H9 (cell line): ENCODE measurements around the gene FOXF1. TPM values are rescaled to one million over a fixed set of nuclear protein-coding genes. Genes with fewer than 3 reads are reported as not detected.

Source experiments
- DNase-seq: peaks from one replicate; pipeline ENCODE4 v3.0.0-alpha.2; 2017
- H2AFZ ChIP-seq: one replicate; pipeline ENCODE4 v1.6.1; 2013; ENCODE audit warnings: mild to moderate bottlenecking, low read length, control low read depth, moderate library complexity
- H2AK5ac ChIP-seq: 2 replicates; pipeline ENCODE4 v1.6.1; 2013; ENCODE audit warnings: low read length, control low read depth, mixed read lengths; ENCODE audit not compliant: insufficient read length
- H2BK120ac ChIP-seq: one replicate; pipeline ENCODE4 v1.6.1; 2013; ENCODE audit warnings: low read depth, mild to moderate bottlenecking, low read length, control low read depth, inconsistent platforms; ENCODE audit not compliant: poor library complexity, severe bottlenecking
- H2BK12ac ChIP-seq: 2 replicates; pipeline ENCODE4 v1.6.1; 2013; ENCODE audit warnings: low read length, control low read depth, mixed read lengths, low read depth; ENCODE audit not compliant: insufficient read length
- H2BK15ac ChIP-seq: 2 replicates; pipeline ENCODE4 v1.6.1; 2013; ENCODE audit warnings: low read depth, low read length, control low read depth
- H2BK20ac ChIP-seq: one replicate; pipeline ENCODE4 v1.6.1; 2013; ENCODE audit warnings: low read depth, mild to moderate bottlenecking, low read length, control low read depth, inconsistent platforms; ENCODE audit not compliant: poor library complexity, severe bottlenecking
- H2BK5ac ChIP-seq: 2 replicates; pipeline ENCODE4 v1.6.1; 2013; ENCODE audit warnings: low read length, control low read depth, mixed read lengths; ENCODE audit not compliant: insufficient read length
- H3K14ac ChIP-seq: 2 replicates; pipeline ENCODE4 v1.6.1; 2013; ENCODE audit warnings: low read length, control low read depth; ENCODE audit not compliant: insufficient read depth
- H3K18ac ChIP-seq: 2 replicates; pipeline ENCODE4 v1.6.1; 2013; ENCODE audit warnings: low read depth, mild to moderate bottlenecking, mixed read lengths, low read length, control low read depth; ENCODE audit not compliant: insufficient read length
- H3K23ac ChIP-seq: 2 replicates; pipeline ENCODE4 v1.6.1; 2013; ENCODE audit warnings: low read length, control low read depth, mixed read lengths, low read depth; ENCODE audit not compliant: insufficient read length
- H3K23me2 ChIP-seq: 2 replicates; pipeline ENCODE4 v1.6.1; 2013; ENCODE audit warnings: low read depth, mild to moderate bottlenecking, mixed read lengths, low read length, control low read depth; ENCODE audit not compliant: insufficient read length, poor library complexity, severe bottlenecking
- H3K27ac ChIP-seq: 2 replicates; pipeline ENCODE4 v1.5.1; 2013; ENCODE audit warnings: low read length, control low read depth, mixed read lengths, low read depth; ENCODE audit not compliant: insufficient read length
- H3K27me3 ChIP-seq: 2 replicates; pipeline ENCODE4 v1.6.1; 2013; ENCODE audit warnings: low read length, control low read depth, inconsistent platforms; ENCODE audit not compliant: insufficient read depth
- H3K4ac ChIP-seq: 2 replicates; pipeline ENCODE4 v1.6.1; 2013; ENCODE audit warnings: low read depth, mild to moderate bottlenecking, control low read depth, inconsistent platforms, low read length, moderate library complexity
- H3K4me1 ChIP-seq: 2 replicates; pipeline ENCODE4 v1.6.1; 2013; ENCODE audit warnings: low read length, control low read depth, inconsistent platforms; ENCODE audit not compliant: insufficient read depth
- H3K4me2 ChIP-seq: 2 replicates; pipeline ENCODE4 v1.6.1; 2013; ENCODE audit warnings: low read length, control low read depth, mixed read lengths; ENCODE audit not compliant: insufficient read length, insufficient read depth
- H3K56ac ChIP-seq: 2 replicates; pipeline ENCODE4 v1.6.1; 2013; ENCODE audit warnings: low read depth, mild to moderate bottlenecking, mixed read lengths, low read length, control low read depth; ENCODE audit not compliant: insufficient read length
- H3K79me1 ChIP-seq: 2 replicates; pipeline ENCODE4 v1.6.1; 2013; ENCODE audit warnings: low read depth, mild to moderate bottlenecking, moderate library complexity, low read length, control low read depth, inconsistent platforms; ENCODE audit not compliant: insufficient read depth, poor library complexity, severe bottlenecking
- H3K79me2 ChIP-seq: 2 replicates; pipeline ENCODE4 v1.6.1; 2013; ENCODE audit warnings: low read length, control low read depth, inconsistent platforms; ENCODE audit not compliant: insufficient read depth
- H3K9ac ChIP-seq: 2 replicates; pipeline ENCODE4 v1.6.1; 2013; ENCODE audit warnings: low read length, control low read depth, mixed read lengths; ENCODE audit not compliant: insufficient read length; ENCODE audit errors: extremely low read depth
- H3K9me3 ChIP-seq: one replicate; pipeline ENCODE4 v1.6.1; 2013; ENCODE audit warnings: low read depth, low read length, inconsistent platforms; ENCODE audit not compliant: control insufficient read depth
- H3T11ph ChIP-seq: one replicate; pipeline ENCODE4 v1.6.1; 2013; ENCODE audit warnings: mild to moderate bottlenecking, low read length, control low read depth, inconsistent platforms
- H4K20me1 ChIP-seq: one replicate; pipeline ENCODE4 v1.6.1; 2013; ENCODE audit not compliant: control insufficient read depth, insufficient read length, insufficient read depth
- H4K5ac ChIP-seq: 2 replicates; pipeline ENCODE4 v1.6.1; 2013; ENCODE audit warnings: low read depth, mild to moderate bottlenecking, mixed read lengths, low read length, control low read depth; ENCODE audit not compliant: insufficient read length
- H4K8ac ChIP-seq: replicated peaks from 2 replicates; pipeline ENCODE4 v1.6.1; 2013; ENCODE audit warnings: low read length, control low read depth, mixed read lengths, low read depth; ENCODE audit not compliant: insufficient read length
- H4K91ac ChIP-seq: 2 replicates; pipeline ENCODE4 v1.6.1; 2013; ENCODE audit warnings: low read depth, mild to moderate bottlenecking, moderate library complexity, mixed read lengths, low read length, control low read depth; ENCODE audit not compliant: insufficient read length
- H3K27ac Mint-ChIP-seq, 3 experiments: 2 replicates in 2 of 3; 3 replicates in 1 of 3; pipeline ENCODE4 v1.8.0; 2020 to 2021; ENCODE audit warnings: mixed read lengths in 3 of 3, mild to moderate bottlenecking in 1 of 3, moderate library complexity in 1 of 3
- H3K27me3 Mint-ChIP-seq: 2 replicates; pipeline ENCODE4 v1.8.0; 2021; ENCODE audit warnings: low read depth, mild to moderate bottlenecking, moderate library complexity, mixed read lengths
- H3K36me3 Mint-ChIP-seq, 3 experiments: 2 replicates in 2 of 3; 3 replicates in 1 of 3; pipeline ENCODE4 v1.8.0; 2020 to 2021; ENCODE audit warnings: low read depth in 3 of 3, mixed read lengths in 3 of 3; ENCODE audit not compliant: insufficient read depth in 1 of 3
- H3K4me1 Mint-ChIP-seq, 2 experiments: 2 replicates each; pipeline ENCODE4 v1.8.0; 2020; ENCODE audit warnings: mixed read lengths in 2 of 2
- H3K4me3 Mint-ChIP-seq, 2 experiments: 2 replicates in 1 of 2; 3 replicates in 1 of 2; pipeline ENCODE4 v1.8.0; 2020 to 2021; ENCODE audit warnings: mild to moderate bottlenecking in 2 of 2, mixed read lengths in 2 of 2, moderate library complexity in 1 of 2
- H3K9me3 Mint-ChIP-seq, 2 experiments: 2 replicates in 1 of 2; 3 replicates in 1 of 2; pipeline ENCODE4 v1.8.0; 2020; ENCODE audit warnings: mild to moderate bottlenecking in 2 of 2, mixed read lengths in 2 of 2, moderate library complexity in 1 of 2
- WGBS: extraction: QIAGEN DNeasy Blood & Tissue Kit; methylation state at CpG from one replicate; pipeline ENCODE4 v1.1.7; 2013; ENCODE audit warnings: missing lambda C conversion rate, low lambda C conversion rate, mixed read lengths; ENCODE audit not compliant: insufficient read length; ENCODE audit errors: extremely low coverage; 5-methylcytosine and 5-hydroxymethylcytosine counted together
- total RNA-seq: library from RNA; stranded (reverse); gene quantifications from 2 replicates; pipeline ENCODE4 v1.2.1, GENCODE V29; 2021
- TF ChIP-seq, protein P1 (sequence below): fragments of 200-600 bp; sonication (generic); conservative IDR thresholded peaks from 3 replicates; pipeline ENCODE4 v1.8.0; 2021; ENCODE audit warnings: antibody characterized with exemption, mild to moderate bottlenecking

The FOXF1 gene
- total RNA-seq, 1 experiment from 2014 or later: not detected

DNA sequence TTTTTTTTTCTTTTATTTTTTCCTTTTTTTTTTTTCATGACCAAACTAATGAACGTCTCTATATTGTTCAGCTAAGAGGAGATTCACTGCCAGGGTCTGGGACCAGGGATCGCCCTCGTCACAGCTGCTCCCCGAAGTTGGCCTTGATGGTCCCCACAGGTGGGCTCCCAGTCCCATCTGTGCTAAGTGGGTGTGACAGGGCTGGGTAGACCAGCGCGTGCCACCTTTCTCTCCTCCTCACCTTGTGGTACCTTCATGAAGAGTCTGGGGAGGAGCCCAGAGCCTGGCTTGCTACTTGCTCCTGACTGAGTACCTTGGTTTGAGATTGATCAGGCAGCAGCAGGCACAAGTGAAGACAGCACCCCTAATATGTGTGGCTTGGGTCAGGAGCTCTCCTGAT, 6.5 kb upstream of the FOXF1 start:
- no peak overlapping the region for H4K5ac ChIP-seq
- H3K79me1 ChIP-seq: no peaks in the 10 kb centered on the region
- TF ChIP-seq, protein P1, sequence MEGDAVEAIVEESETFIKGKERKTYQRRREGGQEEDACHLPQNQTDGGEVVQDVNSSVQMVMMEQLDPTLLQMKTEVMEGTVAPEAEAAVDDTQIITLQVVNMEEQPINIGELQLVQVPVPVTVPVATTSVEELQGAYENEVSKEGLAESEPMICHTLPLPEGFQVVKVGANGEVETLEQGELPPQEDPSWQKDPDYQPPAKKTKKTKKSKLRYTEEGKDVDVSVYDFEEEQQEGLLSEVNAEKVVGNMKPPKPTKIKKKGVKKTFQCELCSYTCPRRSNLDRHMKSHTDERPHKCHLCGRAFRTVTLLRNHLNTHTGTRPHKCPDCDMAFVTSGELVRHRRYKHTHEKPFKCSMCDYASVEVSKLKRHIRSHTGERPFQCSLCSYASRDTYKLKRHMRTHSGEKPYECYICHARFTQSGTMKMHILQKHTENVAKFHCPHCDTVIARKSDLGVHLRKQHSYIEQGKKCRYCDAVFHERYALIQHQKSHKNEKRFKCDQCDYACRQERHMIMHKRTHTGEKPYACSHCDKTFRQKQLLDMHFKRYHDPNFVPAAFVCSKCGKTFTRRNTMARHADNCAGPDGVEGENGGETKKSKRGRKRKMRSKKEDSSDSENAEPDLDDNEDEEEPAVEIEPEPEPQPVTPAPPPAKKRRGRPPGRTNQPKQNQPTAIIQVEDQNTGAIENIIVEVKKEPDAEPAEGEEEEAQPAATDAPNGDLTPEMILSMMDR: no peak
- H3K36me3 Mint-ChIP-seq: 0 out of 7 replicates have a peak, but pooled peaks cover 0 to 2% (median 0%) of the 10 kb centered on the region in 3 experiments
- no peak overlapping the region for H3K9ac ChIP-seq
- no peak overlapping the region for H2BK20ac ChIP-seq
- H3K23me2 ChIP-seq: peaks cover 3% of the 10 kb centered on the region
- H2AK5ac ChIP-seq: no peak overlapping the region
- H3K27me3 ChIP-seq: peaks cover 98% of the 10 kb centered on the region
- no peaks in the 10 kb centered on the region for H4K20me1 ChIP-seq
- WGBS: no CpG with 5 or more reads among the region's 6 CpGs
- H4K8ac ChIP-seq: no peak overlapping the region
- no peak overlapping the region for H3K4me3 Mint-ChIP-seq
- H2BK12ac ChIP-seq: no peak overlapping the region
- H4K91ac ChIP-seq: no peak overlapping the region
- H2BK15ac ChIP-seq: no peak overlapping the region
- H2BK120ac ChIP-seq: no peak overlapping the region
- no peak overlapping the region for H3K27ac Mint-ChIP-seq
- H2BK5ac ChIP-seq: no peak overlapping the region
- no peak overlapping the region for H3K4ac ChIP-seq
- H3K23ac ChIP-seq: no peak overlapping the region
- no peak overlapping the region for H3K18ac ChIP-seq
- no peak for DNase-seq
- peaks cover 3% of the 10 kb centered on the region; the same call in 1 of the 2 replicates for H3K4me1 ChIP-seq
- peaks cover 2 to 27% of the 10 kb centered on the region in 2 experiments; a peak in 4 of 5 replicates for H3K9me3 Mint-ChIP-seq
- no peak overlapping the region for H3K14ac ChIP-seq
- no peak overlapping the region for H3K56ac ChIP-seq
- H3K27ac ChIP-seq: no peak overlapping the region
- H2AFZ ChIP-seq: no peak overlapping the region
- H3K9me3 ChIP-seq: no peaks in the 10 kb centered on the region
- H3K4me2 ChIP-seq: no peak overlapping the region
- H3K79me2 ChIP-seq: no peaks in the 10 kb centered on the region
- no peak overlapping the region for H3T11ph ChIP-seq
- peaks cover 99% of the 10 kb centered on the region for H3K27me3 Mint-ChIP-seq
- H3K4me1 Mint-ChIP-seq: peaks cover 16 to 50% of the 10 kb centered on the region in 2 experiments
